Lower leg skin (tissue), 4 donors: Measurements from ENCODE around the gene SLC44A3. TPM values are rescaled to one million over a fixed set of nuclear protein-coding genes. Genes with fewer than 3 reads are reported as not detected.

ENCODE experiments used
- DNase-seq, 2 donors: peaks; one replicate each; pipeline ENCODE4 v3.0.0-alpha.2; 2019; ENCODE audit warnings: low spot score in 2 of 2
- H3K4me3 ChIP-seq: fragments of 200-600 bp; sonication (generic); 2 replicates; pipeline ENCODE4 v1.5.1; 2017; ENCODE audit warnings: mild to moderate bottlenecking, low read depth; ENCODE audit not compliant: poor library complexity, severe bottlenecking
- POLR2A ChIP-seq, 2 donors: fragments of 450-650 bp; IDR thresholded peaks; one replicate each; pipeline ENCODE4 v1.6.1; 2016 to 2017; ENCODE audit warnings: antibody characterized with exemption in 2 of 2, mild to moderate bottlenecking in 1 of 2, moderate library complexity in 1 of 2
- WGBS, 2 donors: methylation state at CpG; one replicate each; pipeline ENCODE4 v1.1.5; 2018; 5-methylcytosine and 5-hydroxymethylcytosine counted together
- intact Hi-C: fragments of 100-400 bp; cut with DNase I; formaldehyde crosslinking; loops from one replicate; pipeline ENCODE4 v1.15.0; 2023; ENCODE audit warnings: low total_unique reads
- total RNA-seq, 4 donors: library from RNA; depleted of rRNA; stranded (reverse); fragments of >200 nt; gene quantifications; one replicate each; pipeline ENCODE4 v1.1.0, GENCODE V29; 2016
- TF ChIP-seq, protein P1 (sequence below), 3 donors: fragments of 450-650 bp; IDR thresholded peaks; one replicate each; pipeline ENCODE4 v1.5.1; 2016; ENCODE audit warnings: antibody characterized with exemption in 3 of 3, mild to moderate bottlenecking in 3 of 3, moderate library complexity in 2 of 3

Gene SLC44A3
- total RNA-seq, 4 donors from 2014 or later: 5.4 to 10.5 (median 6.1) TPM

DNA sequence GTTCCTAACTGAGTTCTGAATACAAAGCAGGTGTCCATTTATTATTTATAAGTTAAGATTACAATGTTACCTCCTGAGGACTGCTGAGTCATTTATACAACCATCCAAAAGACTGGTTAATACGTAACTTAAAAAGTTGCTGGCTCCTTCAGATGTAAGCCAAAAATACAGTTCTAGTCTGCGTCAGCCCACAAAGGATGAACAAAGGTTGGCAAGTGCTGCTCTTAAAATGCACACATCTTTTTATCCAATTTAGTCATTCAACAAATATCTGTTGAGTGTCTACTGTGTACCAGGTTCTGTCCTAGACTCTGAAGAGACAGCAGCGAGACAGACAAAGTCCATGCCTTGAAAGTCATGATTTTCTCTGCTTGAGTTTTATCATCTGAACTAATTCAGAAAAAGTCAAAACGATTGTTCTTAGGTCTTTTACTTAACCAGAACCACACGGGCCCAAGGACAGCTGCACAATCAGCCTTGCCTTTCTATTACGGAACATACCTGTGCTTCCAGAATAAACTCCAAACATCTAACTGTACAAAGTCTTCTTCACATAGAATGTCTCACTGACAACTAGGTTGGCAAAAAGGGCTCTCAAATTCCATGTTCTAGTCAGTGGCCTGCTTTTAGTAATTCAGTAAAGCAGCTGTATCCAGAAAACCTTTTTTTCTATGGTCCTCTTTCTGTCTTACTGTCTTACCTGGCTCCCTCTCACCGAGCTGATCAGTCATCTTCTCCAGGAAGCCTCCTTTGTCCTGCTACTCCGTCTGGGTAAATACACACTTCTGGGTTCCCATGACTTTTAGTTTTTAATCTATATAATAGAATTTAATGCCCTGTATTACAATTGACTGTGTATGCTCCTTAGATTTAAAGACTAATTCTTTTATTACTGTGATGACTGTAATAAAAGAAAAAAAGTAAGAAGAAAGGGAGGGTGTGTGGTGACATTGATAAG, 122.3 kb downstream of the SLC44A3 start:
- WGBS, 2 donors: 77% methylated on average over 8 of the region's 8 CpGs
- intact Hi-C loops: no loop called here
- no peak for DNase-seq
- H3K4me3 ChIP-seq: no peak overlapping the region
- TF ChIP-seq, protein P1, sequence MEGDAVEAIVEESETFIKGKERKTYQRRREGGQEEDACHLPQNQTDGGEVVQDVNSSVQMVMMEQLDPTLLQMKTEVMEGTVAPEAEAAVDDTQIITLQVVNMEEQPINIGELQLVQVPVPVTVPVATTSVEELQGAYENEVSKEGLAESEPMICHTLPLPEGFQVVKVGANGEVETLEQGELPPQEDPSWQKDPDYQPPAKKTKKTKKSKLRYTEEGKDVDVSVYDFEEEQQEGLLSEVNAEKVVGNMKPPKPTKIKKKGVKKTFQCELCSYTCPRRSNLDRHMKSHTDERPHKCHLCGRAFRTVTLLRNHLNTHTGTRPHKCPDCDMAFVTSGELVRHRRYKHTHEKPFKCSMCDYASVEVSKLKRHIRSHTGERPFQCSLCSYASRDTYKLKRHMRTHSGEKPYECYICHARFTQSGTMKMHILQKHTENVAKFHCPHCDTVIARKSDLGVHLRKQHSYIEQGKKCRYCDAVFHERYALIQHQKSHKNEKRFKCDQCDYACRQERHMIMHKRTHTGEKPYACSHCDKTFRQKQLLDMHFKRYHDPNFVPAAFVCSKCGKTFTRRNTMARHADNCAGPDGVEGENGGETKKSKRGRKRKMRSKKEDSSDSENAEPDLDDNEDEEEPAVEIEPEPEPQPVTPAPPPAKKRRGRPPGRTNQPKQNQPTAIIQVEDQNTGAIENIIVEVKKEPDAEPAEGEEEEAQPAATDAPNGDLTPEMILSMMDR (IDR thresholded peaks at IDR 0.05): no peak
- TF ChIP-seq POLR2A (IDR thresholded peaks at IDR 0.05): no peak

Other genes with a start within 250 kb of the SLC44A3 start
- gene CNN3, start 106.8 kb downstream of the SLC44A3 start, total RNA-seq: 10 to 100 TPM; 30.7 to 94.3 (median 47.8) TPM